Progenitor cell of endocrine pancreas (in vitro differentiated cells): ENCODE data around the gene TNP1. TPM values are rescaled to one million over a fixed set of nuclear protein-coding genes. Genes with fewer than 3 reads are reported as not detected.

Experiments used
- DNase-seq: peaks from one replicate; pipeline ENCODE4 v3.0.0; 2021; ENCODE audit warnings: low spot score; ENCODE audit not compliant: unreplicated experiment
- H3K27ac Mint-ChIP-seq: 2 replicates; pipeline ENCODE4 v1.8.0; 2021; ENCODE audit warnings: mild to moderate bottlenecking, moderate library complexity, mixed read lengths
- H3K27me3 Mint-ChIP-seq: 2 replicates; pipeline ENCODE4 v1.8.0; 2021; ENCODE audit warnings: mixed read lengths
- H3K36me3 Mint-ChIP-seq: 2 replicates; pipeline ENCODE4 v1.8.0; 2022; ENCODE audit warnings: mixed read lengths; ENCODE audit not compliant: insufficient read depth
- H3K4me1 Mint-ChIP-seq: 2 replicates; pipeline ENCODE4 v1.8.0; 2021; ENCODE audit warnings: low read depth, mixed read lengths
- H3K4me3 Mint-ChIP-seq: 2 replicates; pipeline ENCODE4 v1.8.0; 2021; ENCODE audit warnings: low read depth, mild to moderate bottlenecking, moderate library complexity, mixed read lengths
- H3K9me3 Mint-ChIP-seq: 2 replicates; pipeline ENCODE4 v1.8.0; 2021; ENCODE audit warnings: low read depth, mixed read lengths
- total RNA-seq: library from RNA; stranded (reverse); gene quantifications from 2 replicates; pipeline ENCODE4 v1.2.1, GENCODE V29; 2021
- TF ChIP-seq, protein P1 (sequence below): fragments of 200-600 bp; sonication (generic); IDR thresholded peaks from one replicate; pipeline ENCODE4 v1.5.0; 2021; ENCODE audit warnings: antibody characterized with exemption, mild to moderate bottlenecking; ENCODE audit not compliant: unreplicated experiment

TNP1 gene
- total RNA-seq, 1 donor from 2014 or later: 1.1 TPM

DNA sequence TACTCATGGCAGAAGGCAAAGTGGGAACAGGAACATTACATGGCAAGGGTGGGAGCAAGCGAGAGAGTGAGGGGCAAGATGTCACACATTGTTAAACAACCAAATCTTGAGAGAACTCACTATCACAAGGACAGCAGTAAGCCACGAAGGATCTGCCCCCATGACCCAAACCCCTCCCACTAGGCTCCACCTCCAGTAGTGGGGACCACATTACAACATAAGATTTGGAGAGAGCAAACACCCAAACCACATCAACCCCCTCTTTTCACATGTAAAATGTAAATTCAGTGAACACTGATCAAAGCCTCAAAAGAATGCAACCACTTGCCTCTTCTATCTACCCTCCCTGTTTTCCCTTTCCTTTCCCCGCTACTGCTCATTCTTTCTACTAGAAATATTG lies 43.6 kb upstream of the TNP1 start:
- Mint-ChIP-seq H3K9me3 (peaks cover 26% of the 10 kb centered on the region), H3K4me1 (peaks cover 11% of the 10 kb centered on the region), H3K36me3 (peaks cover 10% of the 10 kb centered on the region), H3K27ac (no peak overlapping the region), H3K27me3 (no peaks in the 10 kb centered on the region), H3K4me3 (no peak overlapping the region)
- no peak for DNase-seq
- TF ChIP-seq, protein P1, sequence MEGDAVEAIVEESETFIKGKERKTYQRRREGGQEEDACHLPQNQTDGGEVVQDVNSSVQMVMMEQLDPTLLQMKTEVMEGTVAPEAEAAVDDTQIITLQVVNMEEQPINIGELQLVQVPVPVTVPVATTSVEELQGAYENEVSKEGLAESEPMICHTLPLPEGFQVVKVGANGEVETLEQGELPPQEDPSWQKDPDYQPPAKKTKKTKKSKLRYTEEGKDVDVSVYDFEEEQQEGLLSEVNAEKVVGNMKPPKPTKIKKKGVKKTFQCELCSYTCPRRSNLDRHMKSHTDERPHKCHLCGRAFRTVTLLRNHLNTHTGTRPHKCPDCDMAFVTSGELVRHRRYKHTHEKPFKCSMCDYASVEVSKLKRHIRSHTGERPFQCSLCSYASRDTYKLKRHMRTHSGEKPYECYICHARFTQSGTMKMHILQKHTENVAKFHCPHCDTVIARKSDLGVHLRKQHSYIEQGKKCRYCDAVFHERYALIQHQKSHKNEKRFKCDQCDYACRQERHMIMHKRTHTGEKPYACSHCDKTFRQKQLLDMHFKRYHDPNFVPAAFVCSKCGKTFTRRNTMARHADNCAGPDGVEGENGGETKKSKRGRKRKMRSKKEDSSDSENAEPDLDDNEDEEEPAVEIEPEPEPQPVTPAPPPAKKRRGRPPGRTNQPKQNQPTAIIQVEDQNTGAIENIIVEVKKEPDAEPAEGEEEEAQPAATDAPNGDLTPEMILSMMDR: no peak

DNA sequence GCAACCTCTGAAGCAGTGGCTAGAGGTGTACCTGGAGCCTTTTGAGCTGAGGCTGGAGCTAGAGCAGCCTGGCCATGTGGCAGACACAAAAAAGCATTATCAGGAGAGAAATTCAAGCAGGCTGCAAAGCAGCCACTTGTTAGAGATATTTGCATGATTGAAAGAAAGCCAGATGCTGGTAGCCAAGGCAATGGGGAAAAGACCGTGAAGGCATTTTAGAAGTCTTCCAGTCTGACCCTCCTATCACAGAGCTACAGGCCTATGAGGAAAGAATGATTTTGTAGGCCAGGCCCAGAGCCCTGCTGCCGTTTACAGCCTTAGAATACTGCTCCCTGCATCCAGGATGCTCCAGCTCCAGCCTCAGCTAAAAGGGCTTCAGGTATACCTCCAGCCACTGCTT lies 41.4 kb upstream of the TNP1 start:
- H3K36me3 Mint-ChIP-seq: peaks cover 10% of the 10 kb centered on the region
- H3K27ac Mint-ChIP-seq: no peak overlapping the region
- H3K4me1 Mint-ChIP-seq: peaks cover 11% of the 10 kb centered on the region
- TF ChIP-seq, protein P1: no peak
- H3K27me3 Mint-ChIP-seq: no peaks in the 10 kb centered on the region
- H3K9me3 Mint-ChIP-seq: peaks cover 26% of the 10 kb centered on the region
- H3K4me3 Mint-ChIP-seq: no peak overlapping the region
- DNase-seq: no peak

- H3K4me3 Mint-ChIP-seq: no peak overlapping the region
- peaks cover 10% of the 10 kb centered on the region for H3K36me3 Mint-ChIP-seq
- H3K4me1 Mint-ChIP-seq: peaks cover 20% of the 10 kb centered on the region
- H3K27ac Mint-ChIP-seq: no peak overlapping the region
- TF ChIP-seq, protein P1: no peak
- DNase-seq: no peak
- H3K27me3 Mint-ChIP-seq: no peaks in the 10 kb centered on the region
- peaks cover 30% of the 10 kb centered on the region for H3K9me3 Mint-ChIP-seq
Measured at GRCh38 chr2:216900406-216900805, 40.5 kb upstream of the TNP1 start.

DNA sequence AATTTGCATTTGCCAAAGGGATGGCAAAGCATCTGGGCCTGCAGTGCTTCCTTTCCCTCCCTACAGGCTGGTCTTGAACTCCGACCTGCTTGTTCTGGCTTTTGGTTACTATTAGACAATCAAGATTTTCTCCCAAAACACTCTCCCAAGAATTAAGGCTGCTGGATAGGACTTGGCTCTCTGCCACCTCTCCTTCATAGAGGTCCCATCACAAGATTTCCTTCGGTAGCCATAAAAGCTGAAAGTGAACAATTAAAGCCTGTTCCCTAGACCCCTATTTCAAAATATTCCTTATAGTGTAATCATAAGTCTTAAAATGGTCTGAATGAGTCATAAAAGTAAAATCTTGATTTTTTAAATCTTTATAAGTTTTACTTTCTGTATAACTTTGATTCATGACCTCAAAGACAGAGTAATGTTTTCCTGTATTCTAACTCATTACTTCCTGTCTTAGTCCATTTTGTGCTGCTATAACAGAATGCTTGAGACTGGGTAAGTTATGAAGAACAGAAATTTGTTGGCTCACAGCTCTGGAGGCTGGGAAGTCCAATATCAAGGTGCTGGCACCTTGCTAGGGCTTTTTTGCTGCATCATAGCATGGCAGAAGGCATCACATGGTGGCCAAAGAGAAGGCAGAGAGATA lies 37.8 kb upstream of the TNP1 start:
- Mint-ChIP-seq H3K36me3 (peaks cover 3% of the 10 kb centered on the region), H3K9me3 (peaks cover 12% of the 10 kb centered on the region), H3K4me3 (no peak overlapping the region), H3K4me1 (peaks cover 22% of the 10 kb centered on the region), H3K27me3 (no peaks in the 10 kb centered on the region), H3K27ac (no peak overlapping the region)
- DNase-seq: no peak
- TF ChIP-seq, protein P1: no peak

DNA sequence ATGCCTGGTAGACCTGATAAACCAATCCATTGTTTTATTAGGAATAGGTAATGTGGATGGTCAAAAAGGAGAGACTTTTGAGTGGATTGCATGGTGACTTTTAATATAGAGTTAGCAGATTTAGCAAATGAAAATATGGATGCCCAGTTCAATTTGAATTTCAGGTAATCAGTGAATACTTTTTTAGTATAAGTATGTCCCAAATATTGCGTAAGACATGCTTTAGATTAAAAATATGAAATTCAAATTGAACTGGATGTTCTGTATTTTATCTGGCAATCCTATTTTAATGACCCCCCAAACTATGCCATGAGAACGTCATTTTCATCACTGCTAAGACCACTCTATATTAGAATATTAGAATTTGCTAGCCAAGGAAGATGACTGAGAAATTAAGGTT lies 30.3 kb upstream of the TNP1 start:
- H3K36me3 Mint-ChIP-seq: no peaks in the 10 kb centered on the region
- TF ChIP-seq, protein P1: no peak
- H3K4me3 Mint-ChIP-seq: no peak overlapping the region
- H3K4me1 Mint-ChIP-seq: peaks cover 7% of the 10 kb centered on the region
- no peak overlapping the region for H3K27ac Mint-ChIP-seq
- DNase-seq: no peak
- H3K9me3 Mint-ChIP-seq: peaks cover 6% of the 10 kb centered on the region
- no peaks in the 10 kb centered on the region for H3K27me3 Mint-ChIP-seq
